B cell (primary cell): ENCODE results near the gene RPH3AL.

ENCODE experiments used
- EZH2 ChIP-seq: IDR thresholded peaks from 2 replicates; pipeline ENCODE4 v1.6.1; 2012; ENCODE audit warnings: borderline replicate concordance, low read depth, mild to moderate bottlenecking, moderate library complexity, low read length; ENCODE audit not compliant: insufficient read depth, poor library complexity, severe bottlenecking
- TF ChIP-seq, protein P1 (sequence below): fragments of 200-600 bp; IDR thresholded peaks from one replicate; pipeline ENCODE4 v1.8.0; 2022; ENCODE audit warnings: antibody characterized with exemption, mild to moderate bottlenecking

DNA sequence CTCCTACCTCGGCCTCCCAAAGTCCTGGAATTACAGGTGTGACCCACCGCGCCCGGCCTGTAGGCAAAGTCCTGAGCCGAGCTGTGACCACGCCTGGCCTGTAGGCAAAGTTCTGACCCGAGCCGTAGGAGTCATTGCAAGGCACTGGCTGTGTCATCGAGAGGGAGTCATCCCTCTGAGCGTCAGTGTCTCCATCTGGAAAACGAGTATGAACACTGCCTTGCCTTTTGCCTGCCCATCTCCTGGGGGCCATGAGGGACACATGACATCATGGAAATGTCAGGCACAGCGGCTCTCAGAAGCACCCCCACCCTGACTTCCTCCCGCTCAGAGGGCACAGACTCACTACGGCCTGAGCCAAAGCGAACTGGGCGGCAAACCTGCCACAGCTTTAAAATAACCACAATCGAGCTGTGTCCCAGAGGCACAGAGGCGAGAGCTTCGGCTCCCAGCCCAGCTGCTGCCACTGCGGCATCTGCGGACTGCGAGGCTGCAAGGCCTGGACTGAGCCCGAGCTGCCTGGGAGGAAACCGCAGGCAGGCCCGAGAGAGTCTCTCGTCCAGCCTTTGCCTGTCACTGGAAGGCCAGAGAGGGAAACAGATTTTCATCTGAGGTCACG, 50.8 kb downstream of the RPH3AL start:
- TF ChIP-seq, protein P1, sequence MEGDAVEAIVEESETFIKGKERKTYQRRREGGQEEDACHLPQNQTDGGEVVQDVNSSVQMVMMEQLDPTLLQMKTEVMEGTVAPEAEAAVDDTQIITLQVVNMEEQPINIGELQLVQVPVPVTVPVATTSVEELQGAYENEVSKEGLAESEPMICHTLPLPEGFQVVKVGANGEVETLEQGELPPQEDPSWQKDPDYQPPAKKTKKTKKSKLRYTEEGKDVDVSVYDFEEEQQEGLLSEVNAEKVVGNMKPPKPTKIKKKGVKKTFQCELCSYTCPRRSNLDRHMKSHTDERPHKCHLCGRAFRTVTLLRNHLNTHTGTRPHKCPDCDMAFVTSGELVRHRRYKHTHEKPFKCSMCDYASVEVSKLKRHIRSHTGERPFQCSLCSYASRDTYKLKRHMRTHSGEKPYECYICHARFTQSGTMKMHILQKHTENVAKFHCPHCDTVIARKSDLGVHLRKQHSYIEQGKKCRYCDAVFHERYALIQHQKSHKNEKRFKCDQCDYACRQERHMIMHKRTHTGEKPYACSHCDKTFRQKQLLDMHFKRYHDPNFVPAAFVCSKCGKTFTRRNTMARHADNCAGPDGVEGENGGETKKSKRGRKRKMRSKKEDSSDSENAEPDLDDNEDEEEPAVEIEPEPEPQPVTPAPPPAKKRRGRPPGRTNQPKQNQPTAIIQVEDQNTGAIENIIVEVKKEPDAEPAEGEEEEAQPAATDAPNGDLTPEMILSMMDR: no peak
- no peak for TF ChIP-seq EZH2
